ENCODE data around the gene LRRTM4. TPM values are rescaled to one million over a fixed set of nuclear protein-coding genes. Genes with fewer than 3 reads are reported as not detected.

Gene LRRTM4
- total and polyA plus RNA-seq, 2 donors (not counting 1 experiment from before 2014, with no cell fraction given) = 0.05 TPM; not detected in 1

- no peak overlapping the region for H3K9ac ChIP-seq (ENCODE audit: insufficient read depth, low read length)
- no peak overlapping the region for H3K4me2 ChIP-seq (ENCODE audit: extremely low read depth, insufficient read depth, low read length)
- H3K27me3 ChIP-seq (ENCODE audit: control insufficient read depth, insufficient read depth, low read length) = no peaks in the 10 kb centered on the region
- no peak overlapping the region for H2AFZ ChIP-seq (ENCODE audit: low read length)
- no peaks in the 10 kb centered on the region for H3K9me3 ChIP-seq (ENCODE audit: control insufficient read depth, insufficient read depth, low read depth, low read length)
- no peak for DNase-seq (ENCODE audit: low read depth in 2 of 2)
- no peaks in the 10 kb centered on the region for H3K4me1 ChIP-seq (ENCODE audit: control insufficient read depth, extremely low read depth, insufficient read depth, low read length)
- no peaks in the 10 kb centered on the region for H3K79me2 ChIP-seq (ENCODE audit: control insufficient read depth, insufficient read depth, low read length)
- H3K4me3 ChIP-seq (replicated peaks in 1 of 4; ENCODE audit: control extremely low read depth in 1 of 4, insufficient read depth in 1 of 4, low read depth in 3 of 4, low read length in 4 of 4) = no peak overlapping the region
- no peaks in the 10 kb centered on the region for H4K20me1 ChIP-seq (ENCODE audit: control insufficient read depth, extremely low read depth, insufficient read depth, low read length)
- TF ChIP-seq CTCF (conservative IDR thresholded peaks at IDR 0.05 in 1 of 2, IDR thresholded peaks at IDR 0.05 in 1 of 2; ENCODE audit: low read depth in 1 of 2, low read length in 2 of 2) (no peak), EZH2 (IDR thresholded peaks at IDR 0.05; ENCODE audit: low read length, missing control alignments) (no peak)
- H3K27ac ChIP-seq (ENCODE audit: insufficient read depth, low read length) = no peak overlapping the region
- no peaks in the 10 kb centered on the region for H3K36me3 ChIP-seq (ENCODE audit: control insufficient read depth, insufficient read depth, low read length)
Measured at GRCh38 chr2:76731157-76731556, 791.0 kb downstream of the LRRTM4 start.

- H3K27ac ChIP-seq (ENCODE audit: insufficient read depth, low read length) = no peak overlapping the region
- no peak overlapping the region for H2AFZ ChIP-seq (ENCODE audit: low read length)
- H3K79me2 ChIP-seq (ENCODE audit: control insufficient read depth, insufficient read depth, low read length) = no peaks in the 10 kb centered on the region
- H3K4me1 ChIP-seq (ENCODE audit: control insufficient read depth, extremely low read depth, insufficient read depth, low read length) = no peaks in the 10 kb centered on the region
- no peak overlapping the region for H3K4me3 ChIP-seq (replicated peaks in 1 of 4; ENCODE audit: control extremely low read depth in 1 of 4, insufficient read depth in 1 of 4, low read depth in 3 of 4, low read length in 4 of 4)
- no peak overlapping the region for H3K9ac ChIP-seq (ENCODE audit: insufficient read depth, low read length)
- no peaks in the 10 kb centered on the region for H3K36me3 ChIP-seq (ENCODE audit: control insufficient read depth, insufficient read depth, low read length)
- no peak for DNase-seq (ENCODE audit: low read depth in 2 of 2)
- no peaks in the 10 kb centered on the region for H3K9me3 ChIP-seq (ENCODE audit: control insufficient read depth, insufficient read depth, low read depth, low read length)
- TF ChIP-seq EZH2 (IDR thresholded peaks at IDR 0.05; ENCODE audit: low read length, missing control alignments) (no peak), CTCF (conservative IDR thresholded peaks at IDR 0.05 in 1 of 2, IDR thresholded peaks at IDR 0.05 in 1 of 2; ENCODE audit: low read depth in 1 of 2, low read length in 2 of 2) (no peak)
- no peaks in the 10 kb centered on the region for H4K20me1 ChIP-seq (ENCODE audit: control insufficient read depth, extremely low read depth, insufficient read depth, low read length)
- H3K27me3 ChIP-seq (ENCODE audit: control insufficient read depth, insufficient read depth, low read length) = no peaks in the 10 kb centered on the region
- H3K4me2 ChIP-seq (ENCODE audit: extremely low read depth, insufficient read depth, low read length) = no peak overlapping the region
Measured at GRCh38 chr2:76730021-76730420, 792.2 kb downstream of the LRRTM4 start.

GRCh38 chr2:76721226-76721625 lies 801.0 kb downstream of the LRRTM4 start:
- TF ChIP-seq EZH2 (IDR thresholded peaks at IDR 0.05; ENCODE audit: low read length, missing control alignments) (no peak), CTCF (conservative IDR thresholded peaks at IDR 0.05 in 1 of 2, IDR thresholded peaks at IDR 0.05 in 1 of 2; ENCODE audit: low read depth in 1 of 2, low read length in 2 of 2) (no peak)
- H3K27me3 ChIP-seq (ENCODE audit: control insufficient read depth, insufficient read depth, low read length) = no peaks in the 10 kb centered on the region
- H3K4me1 ChIP-seq (ENCODE audit: control insufficient read depth, extremely low read depth, insufficient read depth, low read length) = no peaks in the 10 kb centered on the region
- H2AFZ ChIP-seq (ENCODE audit: low read length) = no peak overlapping the region
- no peaks in the 10 kb centered on the region for H3K9me3 ChIP-seq (ENCODE audit: control insufficient read depth, insufficient read depth, low read depth, low read length)
- no peak overlapping the region for H3K27ac ChIP-seq (ENCODE audit: insufficient read depth, low read length)
- no peak overlapping the region for H3K4me2 ChIP-seq (ENCODE audit: extremely low read depth, insufficient read depth, low read length)
- H4K20me1 ChIP-seq (ENCODE audit: control insufficient read depth, extremely low read depth, insufficient read depth, low read length) = no peaks in the 10 kb centered on the region
- no peaks in the 10 kb centered on the region for H3K36me3 ChIP-seq (ENCODE audit: control insufficient read depth, insufficient read depth, low read length)
- no peaks in the 10 kb centered on the region for H3K79me2 ChIP-seq (ENCODE audit: control insufficient read depth, insufficient read depth, low read length)
- no peak overlapping the region for H3K4me3 ChIP-seq (replicated peaks in 1 of 4; ENCODE audit: control extremely low read depth in 1 of 4, insufficient read depth in 1 of 4, low read depth in 3 of 4, low read length in 4 of 4)
- no peak overlapping the region for H3K9ac ChIP-seq (ENCODE audit: insufficient read depth, low read length)
- DNase-seq (ENCODE audit: low read depth in 2 of 2) = no peak
